Effector memory CD8-positive, alpha-beta T cell (primary cell): Measurements from ENCODE around the gene OR51B5.
"Not testable (repeated sequence)": the region's sequence is repeated elsewhere in the genome, so short reads cannot be mapped to it uniquely, and the experiment has no call there.

Source experiments
- ATAC-seq: fragments of 150-1000 bp; cut with Tn5 transposase; replicated peaks from 2 replicates; pipeline ENCODE4 v1.10.0; 2021; ENCODE audit warnings: mild to moderate bottlenecking, moderate library complexity
- DNase-seq, 3 experiments: peaks; one replicate each; pipeline ENCODE4 v3.0.0; 2021
- H3K27ac Mint-ChIP-seq, 2 donors: one replicate each; pipeline ENCODE4 v1.8.0; 2022; ENCODE audit warnings: mild to moderate bottlenecking in 2 of 2, mixed read lengths in 2 of 2, moderate library complexity in 2 of 2
- H3K27me3 Mint-ChIP-seq, 2 donors: one replicate each; pipeline ENCODE4 v1.8.0; 2022; ENCODE audit warnings: mixed read lengths in 2 of 2
- H3K36me3 Mint-ChIP-seq: one replicate; pipeline ENCODE4 v1.8.0; 2022; ENCODE audit warnings: mild to moderate bottlenecking, moderate library complexity, mixed read lengths; ENCODE audit not compliant: insufficient read depth
- H3K4me1 Mint-ChIP-seq, 2 donors: one replicate each; pipeline ENCODE4 v1.8.0; 2022; ENCODE audit warnings: low read depth in 2 of 2, mixed read lengths in 2 of 2
- H3K4me3 Mint-ChIP-seq, 2 donors: one replicate each; pipeline ENCODE4 v1.8.0; 2022; ENCODE audit warnings: mild to moderate bottlenecking in 2 of 2, mixed read lengths in 2 of 2, moderate library complexity in 2 of 2
- H3K9me3 Mint-ChIP-seq, 2 donors: one replicate each; pipeline ENCODE4 v1.8.0; 2022; ENCODE audit warnings: mixed read lengths in 2 of 2
- total RNA-seq, 9 experiments: gene quantifications; one replicate each; lab custom pipeline; 2026; lab: John Stamatoyannopoulos, UW

OR51B5 gene
- 0 to 0.11 (median 0) reads per million in 9 experiments for total RNA-seq

- no peaks in the 10 kb centered on the region for H3K36me3 Mint-ChIP-seq
- H3K27ac Mint-ChIP-seq = no peak within 1 kb of the TSS
- no peak for DNase-seq
These were observed at the start of gene OR51B5 for GRCh38 chr11:5343474-5344335. Gene OR51B5 (minus strand): TSS chr11:5343524. CDS start chr11:5343524, 0 bp downstream.

DNA sequence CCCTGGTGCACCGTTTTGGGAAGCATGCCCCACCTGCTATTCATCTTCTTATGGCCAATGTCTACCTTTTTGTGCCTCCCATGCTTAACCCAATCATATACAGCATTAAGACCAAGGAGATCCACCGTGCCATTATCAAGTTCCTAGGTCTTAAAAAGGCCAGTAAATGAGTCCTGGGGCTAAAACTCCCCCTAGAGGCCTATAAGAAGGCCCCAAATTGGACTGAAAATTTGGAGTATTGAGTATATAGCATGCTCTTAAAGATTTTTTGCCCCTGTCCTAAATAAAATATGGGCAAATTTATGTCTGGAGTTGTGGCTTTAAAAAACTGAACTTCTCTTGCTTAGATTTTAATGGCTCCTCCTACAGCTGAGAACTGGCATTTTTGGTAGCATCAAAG lies 46.9 kb upstream of the OR51B5 start:
- DNase-seq = no peak
- Mint-ChIP-seq H3K4me1 (no peaks in the 10 kb centered on the region), H3K27me3 (peaks cover 0 to 7% of the 10 kb centered on the region in 2 donors), H3K9me3 (peaks cover 0 to 3% of the 10 kb centered on the region in 2 donors), H3K27ac (no peak overlapping the region), H3K4me3 (no peak overlapping the region), H3K36me3 (no peaks in the 10 kb centered on the region)
- ATAC-seq = no peak

More at GRCh38 chr11:5343474-5344335, at the start of gene OR51B5:
- peaks cover 11 to 20% of the 10 kb centered on the region in 2 donors for H3K27me3 Mint-ChIP-seq
- no peaks in the 10 kb centered on the region for H3K4me1 Mint-ChIP-seq
- no peak within 1 kb of the TSS for H3K4me3 Mint-ChIP-seq
- no peak for ATAC-seq
- H3K9me3 Mint-ChIP-seq = no peaks in the 10 kb centered on the region

- Mint-ChIP-seq H3K4me1 (no peaks in the 10 kb centered on the region), H3K4me3 (no peak overlapping the region), H3K36me3 (no peaks in the 10 kb centered on the region), H3K27me3 (peaks cover 0 to 6% of the 10 kb centered on the region in 2 donors), H3K9me3 (no peaks in the 10 kb centered on the region), H3K27ac (no peak overlapping the region)
- DNase-seq (no peak), ATAC-seq (no peak)
These were observed 41.0 kb upstream of the OR51B5 start for GRCh38 chr11:5384335-5384734.

DNA sequence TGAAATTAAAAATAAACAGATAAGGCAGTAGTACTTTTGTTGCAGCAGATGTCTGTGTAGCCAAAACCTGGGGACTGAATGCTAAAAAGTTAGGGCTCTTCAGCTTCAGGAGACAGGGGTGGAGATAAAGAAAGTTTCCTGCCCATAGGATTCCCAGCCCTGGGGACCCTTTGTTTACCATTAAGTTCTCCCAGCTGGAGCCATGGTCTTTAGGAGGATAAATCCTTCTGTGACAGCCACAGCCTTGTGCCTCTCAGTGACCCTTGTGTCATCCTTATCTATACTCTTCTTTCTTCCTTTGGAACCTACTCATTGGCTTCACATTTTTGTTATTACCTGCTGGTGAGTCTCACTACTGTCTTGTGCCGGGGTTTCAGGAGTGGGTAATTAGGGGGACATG lies 40.3 kb upstream of the OR51B5 start, which contains the start of gene OR51M1:
OR51M1 (plus strand) TSS at position 237 of the 400 bp plus-strand sequence. CDS start 5,587 bp downstream, outside the sequence.
- Mint-ChIP-seq H3K27ac (no peak within 1 kb of the TSS), H3K36me3 (no peaks in the 10 kb centered on the region), H3K4me1 (no peaks in the 10 kb centered on the region), H3K27me3 (peaks cover 0 to 6% of the 10 kb centered on the region in 2 donors), H3K4me3 (no peak within 1 kb of the TSS), H3K9me3 (no peaks in the 10 kb centered on the region)
- DNase-seq (no peak), ATAC-seq (no peak)

DNA sequence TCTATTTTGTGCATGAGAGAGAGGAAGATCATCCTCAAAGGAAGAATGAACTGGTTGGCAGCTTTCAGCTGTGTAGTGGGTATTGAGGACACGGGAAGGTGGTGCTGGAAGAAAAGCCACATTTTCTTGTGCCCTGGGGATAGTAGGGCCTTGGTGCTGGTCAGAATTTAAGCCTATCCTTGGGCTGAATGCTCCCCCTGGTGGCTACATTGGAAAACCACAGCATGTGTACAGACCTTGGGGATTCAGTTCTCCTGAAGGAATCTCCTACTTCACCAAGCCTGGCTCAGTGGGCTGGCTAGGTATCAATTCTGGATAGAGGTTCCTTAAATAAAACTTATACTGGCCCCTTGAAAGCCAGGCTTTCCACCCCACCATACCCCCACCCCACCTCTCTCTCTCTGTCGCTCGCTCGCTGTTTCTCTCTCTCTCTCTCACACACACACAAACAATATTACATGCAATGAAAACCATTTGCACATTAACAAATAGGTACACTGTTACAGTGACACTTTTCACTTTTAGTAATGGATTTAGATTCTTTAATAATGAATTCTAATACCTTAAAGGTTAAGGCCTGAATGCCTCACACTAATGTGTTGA lies 37.5 kb upstream of the OR51B5 start:
- no peak for ATAC-seq

DNA sequence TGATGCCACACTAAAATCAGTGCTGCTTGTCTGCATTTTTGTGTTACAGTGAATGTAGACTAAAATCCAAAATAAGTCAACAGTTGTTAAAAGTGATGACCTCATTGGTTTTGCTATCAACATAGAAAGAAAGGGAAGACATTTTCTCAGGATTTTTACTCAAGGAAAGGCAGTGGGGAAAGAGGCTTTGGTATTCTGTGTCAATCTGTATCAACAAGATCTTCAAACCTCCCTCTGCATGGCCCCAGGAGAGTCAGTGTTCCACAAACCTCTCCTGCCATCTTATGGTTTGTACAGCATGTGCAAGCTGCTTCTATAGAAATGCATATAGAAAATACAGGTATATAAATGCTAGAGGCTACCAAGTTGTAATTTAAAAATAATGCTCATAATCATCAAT lies 26.5 kb upstream of the OR51B5 start:
- DNase-seq (no peak), ATAC-seq (no peak)
- Mint-ChIP-seq H3K9me3 (no peaks in the 10 kb centered on the region), H3K4me3 (no peak overlapping the region), H3K27me3 (peaks cover 0 to 15% of the 10 kb centered on the region in 2 donors), H3K4me1 (no peaks in the 10 kb centered on the region), H3K36me3 (no peaks in the 10 kb centered on the region), H3K27ac (no peak overlapping the region)

More for the DNA sequence above, 37.5 kb upstream of the OR51B5 start:
- H3K27me3 Mint-ChIP-seq = peaks cover 0 to 12% of the 10 kb centered on the region in 2 donors
- H3K4me1 Mint-ChIP-seq = no peaks in the 10 kb centered on the region
- no peak overlapping the region for H3K4me3 Mint-ChIP-seq
- no peaks in the 10 kb centered on the region for H3K36me3 Mint-ChIP-seq
- DNase-seq = no peak
- H3K9me3 Mint-ChIP-seq = peaks cover 0 to 3% of the 10 kb centered on the region in 2 donors
- H3K27ac Mint-ChIP-seq = no peak overlapping the region

- Mint-ChIP-seq H3K27ac (no peak overlapping the region), H3K36me3 (no peaks in the 10 kb centered on the region), H3K4me3 (no peak overlapping the region), H3K27me3 (peaks cover 0 to 15% of the 10 kb centered on the region in 2 donors), H3K9me3 (no peaks in the 10 kb centered on the region), H3K4me1 (no peaks in the 10 kb centered on the region)
- no peak for DNase-seq
- ATAC-seq = no peak
These were observed 25.2 kb upstream of the OR51B5 start for GRCh38 chr11:5368502-5369043.

- no peak overlapping the region for H3K27ac Mint-ChIP-seq
- no peak for DNase-seq
- no peak for ATAC-seq
- peaks cover 0 to 1% of the 10 kb centered on the region in 2 donors for H3K9me3 Mint-ChIP-seq
- H3K4me1 Mint-ChIP-seq = no peaks in the 10 kb centered on the region
- H3K4me3 Mint-ChIP-seq = no peak overlapping the region
- H3K36me3 Mint-ChIP-seq = no peaks in the 10 kb centered on the region
- peaks cover 0 to 12% of the 10 kb centered on the region in 2 donors for H3K27me3 Mint-ChIP-seq
These were observed 24.2 kb upstream of the OR51B5 start for GRCh38 chr11:5367448-5368074.

GRCh38 chr11:5366856-5367255 lies 23.5 kb upstream of the OR51B5 start:
- Mint-ChIP-seq H3K27ac (no peak overlapping the region), H3K4me1 (no peaks in the 10 kb centered on the region), H3K4me3 (no peak overlapping the region), H3K27me3 (peaks cover 0 to 8% of the 10 kb centered on the region in 2 donors), H3K9me3 (peaks cover 0 to 1% of the 10 kb centered on the region in 2 donors), H3K36me3 (no peaks in the 10 kb centered on the region)
- ATAC-seq = no peak
- DNase-seq = no peak

GRCh38 chr11:5366365-5366764 lies 23.0 kb upstream of the OR51B5 start:
- H3K9me3 Mint-ChIP-seq, H3K4me3 Mint-ChIP-seq, H3K36me3 Mint-ChIP-seq, ATAC-seq, DNase-seq, H3K27me3 Mint-ChIP-seq, H3K4me1 Mint-ChIP-seq, H3K27ac Mint-ChIP-seq: not testable (repeated sequence)

DNA sequence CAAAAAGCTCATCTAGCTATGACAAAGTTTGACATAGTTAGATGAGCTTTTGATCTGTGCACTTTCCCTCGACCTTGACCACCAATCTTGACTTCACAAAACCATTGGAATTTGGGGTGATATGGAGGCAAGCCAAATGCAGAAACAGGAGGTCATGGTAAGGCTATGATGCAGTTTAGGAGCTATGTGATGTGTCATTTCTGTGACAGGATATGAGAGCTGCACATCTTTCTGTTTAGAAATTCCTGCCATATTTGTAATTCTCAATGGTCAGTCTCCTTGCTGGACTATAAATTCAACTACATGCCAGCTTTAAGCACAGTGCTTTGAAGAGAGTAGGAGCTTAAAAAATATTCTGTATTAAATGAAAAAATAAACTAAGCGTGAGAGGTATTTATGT lies 20.9 kb upstream of the OR51B5 start:
- DNase-seq = no peak
- ATAC-seq = no peak
- Mint-ChIP-seq H3K9me3 (peaks cover 0 to 1% of the 10 kb centered on the region in 2 donors), H3K4me3 (no peak overlapping the region), H3K27ac (no peak overlapping the region), H3K4me1 (no peaks in the 10 kb centered on the region), H3K27me3 (peaks cover 0 to 5% of the 10 kb centered on the region in 2 donors), H3K36me3 (no peaks in the 10 kb centered on the region)

DNA sequence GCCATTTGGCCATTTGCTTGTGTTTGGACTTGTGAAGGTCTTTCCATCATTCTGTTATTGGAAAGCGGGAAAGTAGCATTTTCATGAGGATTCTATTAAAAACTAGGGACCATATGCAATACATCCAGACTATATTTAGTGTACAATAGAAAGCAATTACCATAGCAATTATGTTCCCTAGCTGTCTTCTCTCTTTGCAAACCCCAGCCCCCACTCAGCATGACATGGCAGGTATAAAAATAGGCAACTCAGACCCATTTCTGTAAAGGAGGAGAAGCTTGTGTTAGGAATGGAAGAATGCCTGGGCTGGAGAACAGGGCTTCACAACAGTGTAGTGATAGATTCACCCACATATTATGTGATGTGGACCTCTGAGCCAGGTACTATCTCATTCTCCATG lies 20.4 kb upstream of the OR51B5 start:
- Mint-ChIP-seq H3K4me1 (no peaks in the 10 kb centered on the region), H3K36me3 (no peaks in the 10 kb centered on the region), H3K9me3 (peaks cover 0 to 1% of the 10 kb centered on the region in 2 donors), H3K27me3 (peaks cover 0 to 5% of the 10 kb centered on the region in 2 donors), H3K4me3 (no peak overlapping the region), H3K27ac (no peak overlapping the region)
- ATAC-seq (no peak), DNase-seq (no peak)

- H3K36me3 Mint-ChIP-seq = no peaks in the 10 kb centered on the region
- H3K4me3 Mint-ChIP-seq = no peak overlapping the region
- peaks cover 0 to 1% of the 10 kb centered on the region in 2 donors for H3K9me3 Mint-ChIP-seq
- no peaks in the 10 kb centered on the region for H3K4me1 Mint-ChIP-seq
- H3K27ac Mint-ChIP-seq = no peak overlapping the region
- H3K27me3 Mint-ChIP-seq = peaks cover 0 to 5% of the 10 kb centered on the region in 2 donors
- DNase-seq = no peak
- ATAC-seq = no peak
These were observed 18.8 kb upstream of the OR51B5 start for GRCh38 chr11:5362017-5362625.
